Esophagus muscularis mucosa (tissue), 4 donors: ENCODE measurements around the gene PTGER3.

ENCODE experiments used
- CTCF ChIP-seq, 3 experiments: fragments of 200-600 bp in 2 of 3; fragments of 450-650 bp in 1 of 3; sonication (generic) in 2 of 3; IDR thresholded peaks; one replicate each; pipeline ENCODE4 v1.5.1; 2017 to 2019; ENCODE audit warnings: antibody characterized with exemption in 3 of 3, mild to moderate bottlenecking in 2 of 3, moderate library complexity in 1 of 3
- EP300 ChIP-seq: sonication (generic); formaldehyde crosslinking; IDR thresholded peaks from one replicate; pipeline ENCODE4 v1.6.1; 2017; ENCODE audit warnings: antibody characterized with exemption
- POLR2A ChIP-seq: fragments of 450-650 bp; IDR thresholded peaks from one replicate; pipeline ENCODE4 v1.6.1; 2017; ENCODE audit warnings: antibody characterized with exemption, moderate library complexity, mild to moderate bottlenecking, low read depth
- POLR2AphosphoS5 ChIP-seq, 2 donors: sonication (generic); formaldehyde crosslinking; IDR thresholded peaks; one replicate each; pipeline ENCODE4 v1.6.1; 2017; ENCODE audit warnings: antibody characterized with exemption in 2 of 2

- TF ChIP-seq CTCF (IDR thresholded peaks at IDR 0.05) = no peak
- no peak for TF ChIP-seq EP300
- TF ChIP-seq POLR2A = no peak
- TF ChIP-seq POLR2AphosphoS5 (IDR thresholded peaks at IDR 0.05) = no peak
Observed at GRCh38 chr1:71027991-71028390, 19.6 kb downstream of the PTGER3 start.
